Glutamatergic neuron (in vitro differentiated cells): ENCODE results near the gene NR1H4. TPM values are rescaled to one million over a fixed set of nuclear protein-coding genes. Genes with fewer than 3 reads are reported as not detected.

Experiments used
- DNase-seq: peaks from one replicate; pipeline ENCODE4 v3.0.0; 2022
- H3K27ac Mint-ChIP-seq: one replicate; pipeline ENCODE4 v1.8.0; 2020; ENCODE audit warnings: mild to moderate bottlenecking, mixed read lengths, inconsistent platforms; ENCODE audit not compliant: unreplicated experiment
- H3K27me3 Mint-ChIP-seq: one replicate; pipeline ENCODE4 v1.8.0; 2020; ENCODE audit warnings: mild to moderate bottlenecking, moderate library complexity, mixed read lengths, inconsistent platforms; ENCODE audit not compliant: unreplicated experiment
- H3K36me3 Mint-ChIP-seq: one replicate; pipeline ENCODE4 v1.8.0; 2020; ENCODE audit warnings: mild to moderate bottlenecking, mixed read lengths, inconsistent platforms; ENCODE audit not compliant: unreplicated experiment
- H3K4me1 Mint-ChIP-seq: one replicate; pipeline ENCODE4 v1.8.0; 2020; ENCODE audit warnings: mild to moderate bottlenecking, low read depth, mixed read lengths, inconsistent platforms; ENCODE audit not compliant: unreplicated experiment
- H3K4me3 Mint-ChIP-seq: one replicate; pipeline ENCODE4 v1.8.0; 2020; ENCODE audit warnings: mild to moderate bottlenecking, mixed read lengths, inconsistent platforms; ENCODE audit not compliant: unreplicated experiment
- H3K9me3 Mint-ChIP-seq: one replicate; pipeline ENCODE4 v1.8.0; 2020; ENCODE audit warnings: mild to moderate bottlenecking, moderate library complexity, mixed read lengths, inconsistent platforms; ENCODE audit not compliant: unreplicated experiment
- total RNA-seq: library from RNA; stranded (reverse); fragmentation: NEBNext Ultra II Directional; extraction: Animal tissue kit (Norgen Biotek cat#: 25700); gene quantifications from one replicate; pipeline ENCODE4 v1.2.1, GENCODE V29; 2021; ENCODE audit not compliant: unreplicated experiment
- TF ChIP-seq, protein P1 (sequence below): fragments of 200-600 bp; sonication (generic); IDR thresholded peaks from one replicate; pipeline ENCODE4 v1.5.0; 2021; ENCODE audit not compliant: partially characterized antibody, unreplicated experiment

NR1H4 gene
- total RNA-seq, 1 donor from 2014 or later, result not detected

DNA sequence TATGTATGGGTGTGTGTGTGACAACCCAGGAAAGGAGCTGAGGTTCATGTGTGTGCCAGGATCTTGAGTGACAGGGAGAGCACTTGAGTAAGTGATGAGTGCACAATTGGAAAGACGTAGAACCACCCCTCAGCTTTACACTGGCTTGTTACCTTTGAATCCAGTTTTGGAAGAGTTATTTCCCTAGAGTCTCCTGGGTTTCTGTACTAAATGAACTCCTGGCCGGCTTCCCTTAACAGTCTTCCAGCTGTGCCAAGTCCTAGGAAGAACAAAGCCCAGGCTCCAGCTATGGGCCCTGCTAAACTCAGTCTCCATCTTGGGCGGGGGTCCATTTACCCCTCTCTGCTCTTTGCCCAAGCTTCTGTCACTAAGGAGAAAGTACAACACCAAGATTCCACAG, 19.7 kb upstream of the NR1H4 start:
- H3K27ac Mint-ChIP-seq, result no peak overlapping the region
- H3K27me3 Mint-ChIP-seq, result no peaks in the 10 kb centered on the region
- H3K36me3 Mint-ChIP-seq, result no peaks in the 10 kb centered on the region
- no peaks in the 10 kb centered on the region for H3K9me3 Mint-ChIP-seq
- H3K4me3 Mint-ChIP-seq, result no peak overlapping the region
- no peak for DNase-seq
- no peaks in the 10 kb centered on the region for H3K4me1 Mint-ChIP-seq
- TF ChIP-seq, protein P1, sequence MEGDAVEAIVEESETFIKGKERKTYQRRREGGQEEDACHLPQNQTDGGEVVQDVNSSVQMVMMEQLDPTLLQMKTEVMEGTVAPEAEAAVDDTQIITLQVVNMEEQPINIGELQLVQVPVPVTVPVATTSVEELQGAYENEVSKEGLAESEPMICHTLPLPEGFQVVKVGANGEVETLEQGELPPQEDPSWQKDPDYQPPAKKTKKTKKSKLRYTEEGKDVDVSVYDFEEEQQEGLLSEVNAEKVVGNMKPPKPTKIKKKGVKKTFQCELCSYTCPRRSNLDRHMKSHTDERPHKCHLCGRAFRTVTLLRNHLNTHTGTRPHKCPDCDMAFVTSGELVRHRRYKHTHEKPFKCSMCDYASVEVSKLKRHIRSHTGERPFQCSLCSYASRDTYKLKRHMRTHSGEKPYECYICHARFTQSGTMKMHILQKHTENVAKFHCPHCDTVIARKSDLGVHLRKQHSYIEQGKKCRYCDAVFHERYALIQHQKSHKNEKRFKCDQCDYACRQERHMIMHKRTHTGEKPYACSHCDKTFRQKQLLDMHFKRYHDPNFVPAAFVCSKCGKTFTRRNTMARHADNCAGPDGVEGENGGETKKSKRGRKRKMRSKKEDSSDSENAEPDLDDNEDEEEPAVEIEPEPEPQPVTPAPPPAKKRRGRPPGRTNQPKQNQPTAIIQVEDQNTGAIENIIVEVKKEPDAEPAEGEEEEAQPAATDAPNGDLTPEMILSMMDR, result no peak

DNA sequence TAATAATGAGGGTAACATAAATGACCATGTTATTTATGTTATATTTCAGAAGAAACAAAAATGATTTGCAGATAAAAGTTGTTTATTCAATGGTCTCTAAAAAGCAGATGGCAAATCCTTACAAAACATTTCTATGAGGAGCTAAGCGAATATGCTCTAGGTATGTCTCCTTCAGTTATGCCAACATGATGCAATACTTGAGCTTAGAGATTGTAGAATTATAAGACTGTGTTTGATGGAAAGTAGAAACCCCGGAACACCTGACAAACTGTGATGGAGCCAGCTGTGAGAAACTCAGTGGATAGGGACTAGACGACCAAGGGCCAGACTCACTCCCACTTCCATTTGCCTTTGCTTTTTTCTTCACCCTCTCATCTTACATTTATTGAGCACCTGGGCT, 17.8 kb upstream of the NR1H4 start:
- H3K27me3 Mint-ChIP-seq, result no peaks in the 10 kb centered on the region
- no peak overlapping the region for H3K27ac Mint-ChIP-seq
- H3K4me1 Mint-ChIP-seq, result no peaks in the 10 kb centered on the region
- H3K36me3 Mint-ChIP-seq, result no peaks in the 10 kb centered on the region
- TF ChIP-seq, protein P1, result no peak
- no peaks in the 10 kb centered on the region for H3K9me3 Mint-ChIP-seq
- DNase-seq, result no peak
- H3K4me3 Mint-ChIP-seq, result no peak overlapping the region

DNA sequence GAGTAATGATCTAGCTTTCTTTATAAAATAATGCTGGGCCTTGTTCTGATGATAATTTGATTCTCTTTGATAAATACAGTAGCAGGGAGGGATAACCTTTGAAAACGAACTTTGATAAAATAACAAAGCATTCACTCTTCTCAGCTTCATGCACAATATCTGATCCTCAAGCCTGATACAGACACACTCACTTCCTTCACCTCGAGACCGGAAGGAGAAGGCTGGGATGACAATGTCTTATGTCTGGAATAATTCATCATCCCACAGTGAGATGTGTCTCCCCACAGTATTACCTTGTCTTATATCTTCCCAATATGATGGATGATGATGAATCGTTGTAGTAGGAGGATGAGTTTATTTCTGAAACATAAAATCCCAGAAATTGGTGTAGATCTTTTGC, 15.5 kb upstream of the NR1H4 start:
- DNase-seq, result no peak
- Mint-ChIP-seq H3K27me3 (peaks cover 2% of the 10 kb centered on the region), H3K27ac (no peak overlapping the region), H3K9me3 (no peaks in the 10 kb centered on the region), H3K36me3 (no peaks in the 10 kb centered on the region), H3K4me1 (no peaks in the 10 kb centered on the region), H3K4me3 (no peak overlapping the region)
- TF ChIP-seq, protein P1, result no peak

DNA sequence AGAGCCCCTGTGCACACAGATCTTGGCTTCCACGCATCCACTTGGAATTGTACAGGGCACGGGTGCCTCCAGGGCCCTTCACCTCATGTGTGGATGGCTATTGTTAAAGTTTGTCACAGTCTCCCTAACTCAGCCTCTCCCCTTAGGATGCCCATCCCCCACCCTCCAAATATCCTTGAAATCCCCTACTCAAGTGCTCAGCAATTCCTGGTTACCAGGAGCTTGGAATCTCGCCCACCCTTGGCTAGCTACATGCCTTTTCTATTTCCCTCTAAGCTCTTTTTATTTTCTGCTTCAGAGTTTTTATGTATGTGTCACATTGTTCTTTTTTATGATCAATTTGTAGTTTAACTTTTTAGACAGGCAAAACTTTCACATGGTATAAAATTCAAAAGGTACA, 13.0 kb upstream of the NR1H4 start:
- H3K27me3 Mint-ChIP-seq, result peaks cover 2% of the 10 kb centered on the region
- no peaks in the 10 kb centered on the region for H3K9me3 Mint-ChIP-seq
- TF ChIP-seq, protein P1, result no peak
- no peak for DNase-seq
- H3K4me3 Mint-ChIP-seq, result no peak overlapping the region
- H3K4me1 Mint-ChIP-seq, result no peaks in the 10 kb centered on the region
- no peak overlapping the region for H3K27ac Mint-ChIP-seq
- no peaks in the 10 kb centered on the region for H3K36me3 Mint-ChIP-seq

DNA sequence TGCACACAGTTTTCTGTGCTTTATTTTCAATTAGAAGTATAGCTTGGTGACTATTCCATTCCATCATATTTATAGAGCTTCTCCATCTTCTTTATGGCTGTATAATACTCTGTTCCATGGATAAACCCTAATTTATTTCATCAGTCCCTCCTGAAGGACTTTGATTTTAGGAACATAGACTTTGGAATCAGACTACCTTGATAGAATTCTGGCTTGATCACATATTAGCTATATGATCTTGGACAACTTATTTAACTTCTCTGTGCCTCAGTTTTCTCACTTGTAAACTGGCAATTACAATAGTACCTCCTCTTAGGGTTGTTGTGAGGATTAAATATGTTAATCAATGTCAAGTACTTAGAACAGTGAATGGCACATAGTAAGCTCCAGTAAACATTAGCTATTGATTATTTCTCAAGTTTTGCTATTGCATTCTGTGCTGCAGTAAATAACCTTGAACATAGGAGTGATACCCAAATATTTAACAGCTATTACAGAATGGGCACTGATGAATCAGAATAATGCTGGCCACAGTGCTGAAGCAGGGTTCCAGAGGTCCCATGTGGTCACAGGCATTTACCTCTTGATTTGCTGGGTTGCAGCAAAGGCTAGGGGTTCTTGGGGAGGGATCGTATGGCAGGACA, 12.2 kb upstream of the NR1H4 start:
- no peaks in the 10 kb centered on the region for H3K36me3 Mint-ChIP-seq
- no peaks in the 10 kb centered on the region for H3K9me3 Mint-ChIP-seq
- no peak overlapping the region for H3K4me3 Mint-ChIP-seq
- no peak overlapping the region for H3K27ac Mint-ChIP-seq
- no peaks in the 10 kb centered on the region for H3K4me1 Mint-ChIP-seq
- peaks cover 2% of the 10 kb centered on the region for H3K27me3 Mint-ChIP-seq
- TF ChIP-seq, protein P1, result no peak
- DNase-seq, result no peak
